ENCODE data around the gene SLC22A13.

SLC22A13 gene

DNA sequence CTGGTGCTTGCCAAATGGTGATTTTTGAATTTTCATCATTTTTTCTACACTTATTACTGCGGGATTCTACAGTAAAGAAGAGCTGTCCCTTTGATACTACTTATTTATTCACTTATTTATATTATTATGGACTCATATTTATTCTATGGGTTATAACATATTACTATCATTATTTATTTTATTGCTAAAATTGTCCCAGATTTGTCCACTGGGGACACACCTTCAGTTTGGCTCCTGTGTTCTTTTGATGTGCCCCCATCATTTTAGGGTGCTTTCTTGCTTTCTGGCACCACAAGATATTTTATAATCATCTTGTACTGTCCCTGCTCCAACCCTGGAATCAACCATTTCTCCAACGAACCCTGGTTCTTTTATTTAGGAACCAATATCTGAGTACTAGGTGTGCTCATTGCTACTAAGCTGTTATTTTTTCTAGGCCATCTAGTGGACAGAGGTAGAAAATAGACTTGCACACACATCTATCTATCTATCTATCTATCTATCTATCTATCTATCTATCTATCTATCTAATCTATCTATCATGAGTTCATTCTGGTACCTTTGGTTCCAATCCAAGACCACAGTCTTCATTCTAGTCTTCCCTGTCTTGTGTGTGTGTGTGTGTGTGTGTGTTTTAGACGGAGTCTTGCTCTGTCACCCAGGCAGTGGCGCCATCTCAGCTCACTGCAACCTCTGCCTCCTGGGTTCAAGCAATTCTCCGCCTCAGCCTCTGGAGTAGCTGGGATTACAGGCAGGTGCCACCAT lies 32.5 kb downstream of the SLC22A13 start:
- Histone ChIP-seq H3K4me3 (ENCODE audit: low read length) (no peak overlapping the region), H3K9me3 (ENCODE audit: control insufficient read depth, insufficient read depth, low read length) (no peaks in the 10 kb centered on the region), H3K27ac (ENCODE audit: low read length) (no peak overlapping the region), H3K36me3 (ENCODE audit: control insufficient read depth, insufficient read depth, low read length) (no peaks in the 10 kb centered on the region), H3K27me3 (ENCODE audit: control insufficient read depth, insufficient read depth, low read length) (no peaks in the 10 kb centered on the region), H3K4me1 (ENCODE audit: control insufficient read depth, insufficient read depth, low read length) (no peaks in the 10 kb centered on the region)
- no CpG with 5 or more reads among the region's 5 CpGs for WGBS (ENCODE audit: insufficient coverage, insufficient read length)
- DNase-seq (ENCODE audit: low read depth, low spot score): no peak

DNA sequence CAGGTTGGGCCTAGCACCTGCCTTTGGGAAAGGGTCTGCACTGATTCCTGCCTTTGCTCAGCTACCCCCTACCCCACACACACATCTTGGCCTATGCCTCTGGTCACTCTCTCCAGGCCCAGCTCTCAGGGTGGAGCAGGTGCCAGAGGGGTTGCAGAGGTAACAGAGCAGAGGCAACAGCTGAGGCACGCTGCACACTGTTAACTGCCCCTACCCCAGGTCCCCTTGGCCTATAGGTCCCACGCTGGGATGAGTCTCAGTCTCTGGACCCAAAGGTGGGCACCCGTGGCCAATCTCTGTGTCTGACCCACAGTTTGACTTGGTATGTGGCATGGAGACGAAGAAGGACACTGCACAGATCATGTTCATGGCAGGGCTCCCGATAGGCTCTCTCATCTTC lies 41.3 kb downstream of the SLC22A13 start:
- H3K27me3 ChIP-seq (ENCODE audit: control insufficient read depth, insufficient read depth, low read length): no peaks in the 10 kb centered on the region
- H3K27ac ChIP-seq (ENCODE audit: low read length): no peak overlapping the region
- H3K4me1 ChIP-seq (ENCODE audit: control insufficient read depth, insufficient read depth, low read length): no peaks in the 10 kb centered on the region
- H3K4me3 ChIP-seq (ENCODE audit: low read length): no peak overlapping the region
- DNase-seq (ENCODE audit: low read depth, low spot score): no peak
- no CpG with 5 or more reads among the region's 5 CpGs for WGBS (ENCODE audit: insufficient coverage, insufficient read length)
- H3K36me3 ChIP-seq (ENCODE audit: control insufficient read depth, insufficient read depth, low read length): no peaks in the 10 kb centered on the region
- H3K9me3 ChIP-seq (ENCODE audit: control insufficient read depth, insufficient read depth, low read length): no peaks in the 10 kb centered on the region

DNA sequence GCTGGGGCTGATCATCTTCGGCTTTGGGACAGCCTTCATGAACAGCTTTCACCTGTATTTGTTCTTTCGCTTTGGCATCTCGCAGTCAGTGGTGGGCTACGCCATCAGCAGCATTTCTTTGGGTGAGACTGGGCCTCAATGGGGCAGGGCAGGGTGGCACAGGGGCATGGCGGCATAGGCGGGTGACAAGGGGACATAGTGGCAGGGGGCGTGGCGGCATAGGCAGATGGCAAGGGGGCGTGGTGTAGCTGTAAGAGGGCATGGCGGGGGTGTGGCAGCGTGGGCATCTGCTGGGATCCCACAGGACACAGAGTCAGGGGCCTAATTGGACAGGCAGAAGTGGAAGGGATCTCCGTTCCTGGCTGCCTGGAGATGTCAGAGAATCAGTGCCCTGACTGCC lies 42.0 kb downstream of the SLC22A13 start:
- H3K27me3 ChIP-seq (ENCODE audit: control insufficient read depth, insufficient read depth, low read length): no peaks in the 10 kb centered on the region
- H3K27ac ChIP-seq (ENCODE audit: low read length): no peak overlapping the region
- no peak overlapping the region for H3K4me3 ChIP-seq (ENCODE audit: low read length)
- no peaks in the 10 kb centered on the region for H3K9me3 ChIP-seq (ENCODE audit: control insufficient read depth, insufficient read depth, low read length)
- H3K36me3 ChIP-seq (ENCODE audit: control insufficient read depth, insufficient read depth, low read length): no peaks in the 10 kb centered on the region
- no peaks in the 10 kb centered on the region for H3K4me1 ChIP-seq (ENCODE audit: control insufficient read depth, insufficient read depth, low read length)
- WGBS (ENCODE audit: insufficient coverage, insufficient read length): no CpG with 5 or more reads among the region's 12 CpGs
- DNase-seq (ENCODE audit: low read depth, low spot score): no peak

DNA sequence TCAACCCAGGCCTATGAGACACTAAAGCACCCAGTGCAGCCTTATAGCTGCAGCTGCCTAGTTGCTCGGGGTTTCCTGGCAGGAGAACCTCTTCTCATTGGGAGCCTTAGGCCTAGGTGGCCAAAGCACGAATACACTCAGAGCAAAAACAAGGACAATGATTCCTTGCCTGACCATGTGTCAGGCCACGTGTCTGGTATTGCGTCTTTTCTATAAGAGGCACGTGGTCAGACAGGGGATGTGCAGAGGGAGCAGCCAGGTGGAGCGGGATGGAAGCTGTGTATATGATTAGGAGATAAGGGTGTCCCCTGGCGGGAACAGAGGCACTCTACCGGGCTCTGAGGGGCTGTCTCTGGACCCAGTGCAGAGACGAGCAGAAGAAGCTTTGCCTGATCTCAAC lies 42.8 kb downstream of the SLC22A13 start:
- no peak for DNase-seq (ENCODE audit: low read depth, low spot score)
- no CpG with 5 or more reads among the region's 9 CpGs for WGBS (ENCODE audit: insufficient coverage, insufficient read length)
- H3K4me3 ChIP-seq (ENCODE audit: low read length): no peak overlapping the region
- no peaks in the 10 kb centered on the region for H3K36me3 ChIP-seq (ENCODE audit: control insufficient read depth, insufficient read depth, low read length)
- H3K9me3 ChIP-seq (ENCODE audit: control insufficient read depth, insufficient read depth, low read length): no peaks in the 10 kb centered on the region
- no peaks in the 10 kb centered on the region for H3K27me3 ChIP-seq (ENCODE audit: control insufficient read depth, insufficient read depth, low read length)
- H3K4me1 ChIP-seq (ENCODE audit: control insufficient read depth, insufficient read depth, low read length): no peaks in the 10 kb centered on the region
- no peak overlapping the region for H3K27ac ChIP-seq (ENCODE audit: low read length)

DNA sequence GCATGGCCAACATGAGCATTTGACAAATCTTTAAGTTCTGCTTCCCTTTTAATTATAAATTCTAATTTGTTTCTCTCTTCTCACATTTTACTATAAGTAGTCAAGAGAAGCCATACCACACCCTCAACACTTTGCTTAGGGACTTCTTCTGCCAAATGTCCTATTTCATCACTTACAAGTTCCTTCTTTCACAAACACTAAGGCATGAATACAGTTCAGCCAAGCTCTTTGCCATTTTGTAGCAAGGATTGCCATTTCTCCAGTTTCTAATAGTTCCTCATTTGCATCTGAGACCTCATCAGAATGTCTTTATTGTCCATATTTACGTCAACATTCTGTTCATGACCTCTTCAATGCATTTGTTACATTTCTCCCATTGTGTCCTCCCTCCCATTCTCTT lies 45.9 kb downstream of the SLC22A13 start:
- Histone ChIP-seq H3K36me3 (ENCODE audit: control insufficient read depth, insufficient read depth, low read length) (no peaks in the 10 kb centered on the region), H3K27ac (ENCODE audit: low read length) (no peak overlapping the region), H3K9me3 (ENCODE audit: control insufficient read depth, insufficient read depth, low read length) (no peaks in the 10 kb centered on the region), H3K4me1 (ENCODE audit: control insufficient read depth, insufficient read depth, low read length) (peaks cover 3% of the 10 kb centered on the region), H3K4me3 (ENCODE audit: low read length) (no peak overlapping the region), H3K27me3 (ENCODE audit: control insufficient read depth, insufficient read depth, low read length) (no peaks in the 10 kb centered on the region)
- DNase-seq (ENCODE audit: low read depth, low spot score): no peak
- no CpG with 5 or more reads among the region's 1 CpG for WGBS (ENCODE audit: insufficient coverage, insufficient read length)

DNA sequence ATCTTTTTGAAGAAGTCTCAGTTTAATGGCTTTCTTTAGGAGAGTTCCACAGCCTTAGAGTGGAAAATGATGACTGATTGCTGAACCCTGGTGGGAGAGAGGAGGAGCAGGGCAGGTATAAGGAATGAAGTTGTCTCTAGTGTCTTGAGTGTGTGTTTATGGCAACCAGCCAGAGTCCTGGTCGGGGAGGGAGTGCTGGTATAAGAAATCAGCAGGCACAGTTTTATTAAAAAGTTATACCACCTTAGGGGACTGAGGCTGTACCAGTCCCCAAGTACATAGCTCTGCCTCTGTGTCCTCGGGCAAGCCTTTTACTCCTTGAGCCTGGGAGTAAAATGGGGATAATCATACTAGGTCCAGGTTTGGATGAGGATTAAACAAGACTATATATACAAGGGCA lies 46.3 kb downstream of the SLC22A13 start:
- H3K4me1 ChIP-seq (ENCODE audit: control insufficient read depth, insufficient read depth, low read length): peaks cover 3% of the 10 kb centered on the region
- WGBS (ENCODE audit: insufficient coverage, insufficient read length): no CpG with 5 or more reads among the region's 2 CpGs
- no peaks in the 10 kb centered on the region for H3K36me3 ChIP-seq (ENCODE audit: control insufficient read depth, insufficient read depth, low read length)
- no peak overlapping the region for H3K4me3 ChIP-seq (ENCODE audit: low read length)
- H3K27ac ChIP-seq (ENCODE audit: low read length): no peak overlapping the region
- no peaks in the 10 kb centered on the region for H3K27me3 ChIP-seq (ENCODE audit: control insufficient read depth, insufficient read depth, low read length)
- DNase-seq (ENCODE audit: low read depth, low spot score): no peak
- no peaks in the 10 kb centered on the region for H3K9me3 ChIP-seq (ENCODE audit: control insufficient read depth, insufficient read depth, low read length)

DNA sequence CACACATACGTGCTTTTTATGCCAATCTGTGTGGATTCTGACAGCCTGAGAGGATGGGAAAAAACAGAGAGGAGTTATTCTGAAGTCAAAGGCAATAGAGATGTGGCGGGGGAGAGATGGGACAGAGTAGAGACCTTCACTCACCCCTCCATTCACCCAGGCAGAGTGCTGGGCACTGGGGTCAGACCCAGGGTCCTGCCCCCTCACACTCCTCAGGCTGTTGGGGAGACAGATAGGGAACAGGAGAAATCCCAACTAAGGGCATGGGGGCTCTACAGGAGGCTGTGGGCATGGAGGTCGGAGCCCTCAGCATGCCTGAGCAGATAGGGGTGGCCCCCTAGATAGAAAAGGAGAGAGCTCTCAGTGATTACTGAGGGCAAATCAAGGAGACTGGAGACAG lies 46.7 kb downstream of the SLC22A13 start:
- no peak for DNase-seq (ENCODE audit: low read depth, low spot score)
- Histone ChIP-seq H3K36me3 (ENCODE audit: control insufficient read depth, insufficient read depth, low read length) (no peaks in the 10 kb centered on the region), H3K4me3 (ENCODE audit: low read length) (no peak overlapping the region), H3K27me3 (ENCODE audit: control insufficient read depth, insufficient read depth, low read length) (no peaks in the 10 kb centered on the region), H3K27ac (ENCODE audit: low read length) (no peak overlapping the region), H3K4me1 (ENCODE audit: control insufficient read depth, insufficient read depth, low read length) (peaks cover 3% of the 10 kb centered on the region), H3K9me3 (ENCODE audit: control insufficient read depth, insufficient read depth, low read length) (no peaks in the 10 kb centered on the region)
- WGBS (ENCODE audit: insufficient coverage, insufficient read length): no CpG with 5 or more reads among the region's 3 CpGs

DNA sequence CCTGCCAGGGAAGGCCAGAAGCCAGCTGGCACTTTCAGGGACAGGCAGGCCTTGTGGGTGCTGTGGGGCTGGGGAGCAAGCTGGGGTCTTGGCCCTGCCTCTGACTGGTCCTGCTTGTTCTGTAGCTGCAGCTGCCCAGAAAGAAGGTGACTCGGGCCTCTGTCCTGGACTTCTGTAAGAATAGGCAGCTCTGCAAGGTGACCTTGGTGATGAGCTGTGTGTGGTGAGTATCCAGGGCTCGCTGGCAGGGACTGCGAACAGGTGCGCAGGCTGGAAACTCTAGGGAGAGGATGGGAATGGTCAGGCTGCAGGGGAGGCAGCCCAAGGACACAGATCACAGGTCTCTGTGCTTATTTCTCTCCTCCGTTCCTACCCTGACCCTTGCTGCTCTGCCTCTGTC lies 47.7 kb downstream of the SLC22A13 start:
- Histone ChIP-seq H3K27me3 (ENCODE audit: control insufficient read depth, insufficient read depth, low read length) (no peaks in the 10 kb centered on the region), H3K9me3 (ENCODE audit: control insufficient read depth, insufficient read depth, low read length) (no peaks in the 10 kb centered on the region), H3K4me1 (ENCODE audit: control insufficient read depth, insufficient read depth, low read length) (peaks cover 3% of the 10 kb centered on the region), H3K27ac (ENCODE audit: low read length) (no peak overlapping the region), H3K36me3 (ENCODE audit: control insufficient read depth, insufficient read depth, low read length) (no peaks in the 10 kb centered on the region), H3K4me3 (ENCODE audit: low read length) (no peak overlapping the region)
- no CpG with 5 or more reads among the region's 5 CpGs for WGBS (ENCODE audit: insufficient coverage, insufficient read length)
- DNase-seq (ENCODE audit: low read depth, low spot score): no peak

DNA sequence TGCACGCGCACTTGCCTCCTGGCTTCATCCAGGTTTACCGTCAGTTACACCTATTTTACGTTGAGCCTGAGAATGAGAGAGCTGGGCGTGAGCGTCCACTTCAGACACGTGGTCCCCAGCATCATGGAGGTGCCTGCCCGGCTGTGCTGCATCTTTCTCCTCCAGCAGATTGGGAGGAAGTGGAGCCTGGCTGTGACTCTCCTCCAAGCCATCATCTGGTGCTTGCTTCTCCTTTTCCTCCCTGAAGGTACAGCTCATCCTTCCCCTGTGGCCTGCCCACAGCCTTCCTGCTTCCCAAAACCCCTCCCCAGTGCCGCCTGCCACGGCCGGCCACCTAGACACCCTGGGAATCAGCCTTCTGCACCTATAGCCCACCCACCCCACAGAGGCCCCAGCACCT lies 48.1 kb downstream of the SLC22A13 start:
- no peaks in the 10 kb centered on the region for H3K9me3 ChIP-seq (ENCODE audit: control insufficient read depth, insufficient read depth, low read length)
- no CpG with 5 or more reads among the region's 11 CpGs for WGBS (ENCODE audit: insufficient coverage, insufficient read length)
- H3K36me3 ChIP-seq (ENCODE audit: control insufficient read depth, insufficient read depth, low read length): no peaks in the 10 kb centered on the region
- no peak for DNase-seq (ENCODE audit: low read depth, low spot score)
- no peaks in the 10 kb centered on the region for H3K27me3 ChIP-seq (ENCODE audit: control insufficient read depth, insufficient read depth, low read length)
- no peak overlapping the region for H3K4me3 ChIP-seq (ENCODE audit: low read length)
- peaks cover 3% of the 10 kb centered on the region for H3K4me1 ChIP-seq (ENCODE audit: control insufficient read depth, insufficient read depth, low read length)
- H3K27ac ChIP-seq (ENCODE audit: low read length): no peak overlapping the region

DNA sequence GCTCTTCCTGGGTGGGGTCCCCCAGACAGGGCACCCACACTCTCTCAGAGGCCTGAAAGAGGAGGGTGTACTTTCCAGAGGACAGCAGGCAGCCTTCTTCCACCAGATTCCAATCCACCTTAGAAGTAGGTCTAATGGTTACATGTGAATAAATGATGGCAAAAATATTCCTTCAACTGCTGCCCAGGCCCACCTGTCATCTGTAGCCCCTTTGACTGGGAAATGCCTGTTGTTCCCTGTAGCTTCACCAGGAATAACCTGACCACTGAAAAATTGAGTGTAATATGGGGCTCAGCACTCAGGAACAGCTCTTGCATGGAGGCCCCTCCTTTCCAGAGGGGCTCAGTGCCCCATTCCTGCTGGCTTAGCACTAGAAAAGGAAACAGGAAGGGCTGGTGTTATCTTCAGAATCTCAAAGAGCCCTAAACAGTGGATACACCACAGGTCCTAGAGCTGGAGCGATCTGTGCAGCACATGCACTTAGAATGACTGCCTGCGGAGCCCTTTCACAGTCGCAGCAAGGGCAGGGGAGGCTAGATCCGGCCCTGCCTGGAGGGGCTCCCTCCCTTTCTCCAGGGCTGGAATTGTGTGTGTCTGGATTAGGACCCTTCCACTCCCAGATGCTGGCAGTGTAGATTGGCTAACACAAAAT lies 48.6 kb downstream of the SLC22A13 start:
- H3K4me1 ChIP-seq (ENCODE audit: control insufficient read depth, insufficient read depth, low read length): peaks cover 3% of the 10 kb centered on the region
- WGBS (ENCODE audit: insufficient coverage, insufficient read length): no CpG with 5 or more reads among the region's 4 CpGs
- H3K4me3 ChIP-seq (ENCODE audit: low read length): no peak overlapping the region
- no peaks in the 10 kb centered on the region for H3K9me3 ChIP-seq (ENCODE audit: control insufficient read depth, insufficient read depth, low read length)
- no peaks in the 10 kb centered on the region for H3K27me3 ChIP-seq (ENCODE audit: control insufficient read depth, insufficient read depth, low read length)
- H3K27ac ChIP-seq (ENCODE audit: low read length): no peak overlapping the region
- no peaks in the 10 kb centered on the region for H3K36me3 ChIP-seq (ENCODE audit: control insufficient read depth, insufficient read depth, low read length)
- no peak for DNase-seq (ENCODE audit: low read depth, low spot score)
